ENCODE measurements around the gene IWS1.

IWS1 gene

GRCh38 chr2:127498386-127498785 is 27.9 kb downstream of the IWS1 start:
- DNase-seq (ENCODE audit: low read depth in 3 of 3) = no peak

DNA sequence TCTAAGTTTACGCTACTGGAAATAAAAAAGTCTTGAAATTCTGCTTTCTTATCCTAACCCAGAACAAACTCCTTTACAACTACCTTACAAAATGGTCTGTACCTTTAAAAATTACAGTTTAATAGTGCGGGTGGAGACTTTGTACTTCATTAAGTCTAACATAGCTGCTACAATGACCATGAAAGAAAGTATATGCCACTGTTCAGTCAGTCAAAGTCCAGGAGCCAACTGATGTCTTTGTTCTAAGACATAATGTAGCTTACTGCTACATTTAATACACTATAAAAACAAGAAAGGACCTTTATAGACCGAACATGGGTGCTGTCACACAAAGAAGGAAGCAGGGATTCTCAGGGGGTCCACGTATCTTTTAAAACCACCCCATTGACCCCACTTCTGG is 36.0 kb downstream of the IWS1 start:
- DNase-seq (ENCODE audit: low read depth in 3 of 3) = no peak

GRCh38 chr2:127486247-127487058 is 39.8 kb downstream of the IWS1 start:
- DNase-seq (ENCODE audit: low read depth in 3 of 3) = no peak

DNA sequence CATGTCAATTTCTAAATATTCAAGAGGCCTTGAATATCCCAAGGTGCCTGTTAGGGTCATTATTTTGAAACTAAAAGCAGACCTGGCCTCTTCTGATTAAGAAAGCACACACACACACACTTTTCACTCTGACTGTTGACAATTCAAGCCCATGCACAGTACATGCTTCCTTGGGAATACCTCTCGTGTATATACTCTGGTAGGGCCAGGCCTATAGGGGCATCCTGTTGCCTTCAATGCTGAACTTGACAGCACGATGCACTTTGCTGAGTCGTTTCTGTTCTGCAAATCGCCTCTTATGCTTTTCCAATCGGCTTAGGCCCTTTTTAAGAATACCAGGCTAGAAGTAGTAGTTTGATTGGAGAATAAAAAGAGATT is 40.6 kb downstream of the IWS1 start:
- no peak for DNase-seq (ENCODE audit: low read depth in 3 of 3)

DNA sequence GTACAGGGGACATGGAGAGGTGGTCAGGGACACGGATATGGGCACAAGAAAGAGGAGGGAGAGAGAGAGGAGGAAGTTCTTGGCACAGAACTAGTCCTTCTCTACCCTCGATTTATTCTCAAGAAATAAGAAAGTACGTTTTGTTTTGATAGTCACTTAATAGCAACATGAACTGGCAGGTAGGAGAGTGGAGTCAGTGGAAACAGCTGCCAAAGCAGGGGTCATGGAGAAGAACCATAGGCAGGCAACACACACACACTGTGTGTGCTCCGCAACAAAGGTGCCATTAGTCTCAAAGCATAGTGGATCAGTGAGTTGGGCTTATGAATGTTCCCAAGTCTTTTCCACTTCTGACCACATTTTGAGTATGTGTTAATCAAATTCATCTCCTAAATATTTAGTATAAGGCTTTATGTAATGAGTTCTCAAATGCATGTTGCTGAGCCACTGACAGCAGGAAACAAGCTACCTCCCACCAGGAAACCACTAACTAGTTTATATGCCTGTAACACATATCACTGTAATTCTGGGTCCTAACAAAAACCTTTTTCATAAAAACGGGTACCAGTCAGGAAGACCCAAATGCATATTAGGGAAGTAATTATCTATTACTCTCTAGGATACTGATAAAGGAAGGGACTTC is 41.1 kb downstream of the IWS1 start:
- DNase-seq (ENCODE audit: low read depth in 3 of 3) = no peak

DNA sequence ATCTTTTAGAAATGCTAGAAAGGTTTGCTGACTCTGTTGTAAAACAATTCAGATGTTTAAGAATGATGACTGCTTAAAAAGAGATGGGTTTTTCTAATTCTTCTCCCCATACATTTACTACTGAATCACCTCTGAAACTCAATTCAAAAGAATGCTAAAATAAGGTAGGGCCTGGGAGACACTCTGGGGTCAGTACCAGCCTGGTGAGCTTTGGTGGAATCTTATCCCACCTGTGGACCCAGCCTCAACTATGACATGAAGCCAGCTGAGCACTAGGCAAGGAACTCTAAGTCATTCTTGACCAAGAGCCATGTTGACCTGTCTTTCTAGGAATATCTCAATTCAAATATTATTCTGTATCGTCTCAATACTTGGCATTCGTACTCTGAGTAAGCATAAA is 44.3 kb downstream of the IWS1 start:
- DNase-seq (ENCODE audit: low read depth in 3 of 3) = no peak

- no peak for DNase-seq (ENCODE audit: low read depth in 3 of 3)
Observed at GRCh38 chr2:127479866-127480743, 46.2 kb downstream of the IWS1 start.

DNA sequence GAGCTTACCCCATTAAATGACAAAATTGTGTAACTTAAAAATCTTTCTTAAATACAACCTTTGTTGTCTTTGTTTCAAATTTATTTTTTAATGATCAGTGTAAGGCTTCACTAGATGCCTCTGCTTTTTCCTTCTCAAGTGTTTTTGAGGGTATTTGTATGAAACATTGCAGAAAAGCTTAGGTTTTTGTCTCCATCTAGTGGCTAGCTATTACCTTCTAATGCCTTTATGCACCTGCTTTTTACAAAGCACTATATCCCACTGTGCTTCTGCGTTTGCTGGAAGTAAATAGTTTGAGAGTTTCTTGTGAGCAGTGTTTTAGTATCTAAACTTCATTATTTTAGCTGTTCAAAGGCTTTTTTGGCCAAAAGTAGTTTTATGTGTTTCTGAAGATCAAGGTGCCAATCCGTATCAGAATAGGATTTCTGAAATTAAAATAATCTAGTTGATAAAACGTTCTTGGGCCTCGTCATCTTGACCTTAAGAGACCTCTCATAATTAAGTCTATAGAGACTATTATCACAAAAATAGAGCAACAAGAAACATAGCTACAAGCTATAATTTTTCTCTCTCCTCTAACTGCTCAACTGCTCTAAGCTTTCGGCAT is 47.0 kb downstream of the IWS1 start:
- no peak for DNase-seq (ENCODE audit: low read depth in 3 of 3)

- no peak for DNase-seq (ENCODE audit: low read depth in 3 of 3)
Observed at GRCh38 chr2:127475788-127476187, 50.5 kb downstream of the IWS1 start.

- DNase-seq (ENCODE audit: low read depth in 3 of 3) = no peak
Observed at GRCh38 chr2:127472268-127472667, 54.0 kb downstream of the IWS1 start.

GRCh38 chr2:127471286-127471988 is 54.9 kb downstream of the IWS1 start:
- no peak for DNase-seq (ENCODE audit: low read depth in 3 of 3)

DNA sequence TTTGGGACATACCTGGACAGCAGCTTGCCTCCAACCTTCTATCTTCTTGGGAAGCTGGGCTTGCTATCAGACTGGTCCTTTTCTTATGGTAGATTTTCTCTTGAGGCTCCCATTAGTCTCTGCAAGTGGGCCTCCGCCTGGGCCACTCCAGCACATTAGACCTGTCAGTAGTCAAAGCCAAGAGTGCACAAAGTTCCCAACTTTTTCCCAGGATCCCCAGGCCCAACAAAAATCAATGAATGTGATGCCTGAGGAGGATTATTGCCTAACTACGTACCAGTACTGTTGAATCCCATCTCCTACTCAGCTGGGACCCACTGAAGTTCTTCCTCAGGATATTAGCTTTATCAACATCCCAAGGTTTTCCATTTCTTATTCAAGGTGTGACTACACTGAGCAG is 56.3 kb downstream of the IWS1 start:
- DNase-seq (ENCODE audit: low read depth in 3 of 3) = no peak

- no peak for DNase-seq (ENCODE audit: low read depth in 3 of 3)
Observed at GRCh38 chr2:127469051-127469450, 57.2 kb downstream of the IWS1 start.

GRCh38 chr2:127465258-127465657 is 61.0 kb downstream of the IWS1 start:
- DNase-seq (ENCODE audit: low read depth in 3 of 3) = peak in 1 of 3 experiments; percentile 3

GRCh38 chr2:127464470-127465257 is 61.6 kb downstream of the IWS1 start:
- DNase-seq (ENCODE audit: low read depth in 3 of 3) = no peak

DNA sequence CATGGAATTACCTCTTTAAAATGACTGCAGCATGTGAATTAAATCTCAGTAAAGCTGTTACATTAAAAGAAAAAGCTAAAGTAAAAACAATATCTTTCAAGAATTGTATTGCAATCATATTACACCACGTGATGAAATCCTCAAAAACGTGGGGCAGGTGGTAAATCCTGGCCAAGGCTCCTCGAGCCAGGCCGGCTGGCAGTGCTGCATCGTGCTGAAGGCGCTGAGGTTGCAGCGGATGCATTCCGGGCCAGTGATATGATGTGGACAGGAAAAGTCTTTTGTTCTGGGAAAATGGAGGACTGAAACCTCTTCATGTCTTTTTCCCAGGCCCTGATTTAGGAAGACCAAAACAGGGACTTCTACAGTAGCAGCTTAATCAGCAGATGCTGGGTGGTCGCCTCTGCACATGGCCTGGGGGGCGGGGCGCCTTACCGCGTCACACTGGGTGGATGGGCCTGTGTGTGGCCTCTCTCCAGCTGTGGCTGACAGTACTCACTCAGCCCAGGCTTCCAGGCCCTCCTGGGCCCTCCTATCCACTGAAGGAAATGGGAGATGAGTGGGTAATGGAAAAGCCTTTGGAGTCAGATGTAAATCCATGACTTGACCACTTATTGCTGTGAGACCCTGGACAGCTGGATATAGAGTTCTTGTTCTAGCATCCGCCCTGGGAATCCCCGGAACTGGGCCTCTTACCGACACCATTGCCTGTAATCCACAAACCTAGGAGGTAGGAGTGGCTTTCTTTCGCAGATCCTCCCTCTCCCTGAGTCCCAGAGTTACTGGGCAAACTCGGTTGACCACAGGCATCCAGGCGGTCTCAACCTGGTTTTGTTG is 62.9 kb downstream of the IWS1 start:
- no peak for DNase-seq (ENCODE audit: low read depth in 3 of 3)

- no peak for DNase-seq (ENCODE audit: low read depth in 3 of 3)
Observed at GRCh38 chr2:127462461-127462860, 63.8 kb downstream of the IWS1 start.

- DNase-seq (ENCODE audit: low read depth in 3 of 3) = no peak
Observed at GRCh38 chr2:127456960-127457359, 69.3 kb downstream of the IWS1 start.

DNA sequence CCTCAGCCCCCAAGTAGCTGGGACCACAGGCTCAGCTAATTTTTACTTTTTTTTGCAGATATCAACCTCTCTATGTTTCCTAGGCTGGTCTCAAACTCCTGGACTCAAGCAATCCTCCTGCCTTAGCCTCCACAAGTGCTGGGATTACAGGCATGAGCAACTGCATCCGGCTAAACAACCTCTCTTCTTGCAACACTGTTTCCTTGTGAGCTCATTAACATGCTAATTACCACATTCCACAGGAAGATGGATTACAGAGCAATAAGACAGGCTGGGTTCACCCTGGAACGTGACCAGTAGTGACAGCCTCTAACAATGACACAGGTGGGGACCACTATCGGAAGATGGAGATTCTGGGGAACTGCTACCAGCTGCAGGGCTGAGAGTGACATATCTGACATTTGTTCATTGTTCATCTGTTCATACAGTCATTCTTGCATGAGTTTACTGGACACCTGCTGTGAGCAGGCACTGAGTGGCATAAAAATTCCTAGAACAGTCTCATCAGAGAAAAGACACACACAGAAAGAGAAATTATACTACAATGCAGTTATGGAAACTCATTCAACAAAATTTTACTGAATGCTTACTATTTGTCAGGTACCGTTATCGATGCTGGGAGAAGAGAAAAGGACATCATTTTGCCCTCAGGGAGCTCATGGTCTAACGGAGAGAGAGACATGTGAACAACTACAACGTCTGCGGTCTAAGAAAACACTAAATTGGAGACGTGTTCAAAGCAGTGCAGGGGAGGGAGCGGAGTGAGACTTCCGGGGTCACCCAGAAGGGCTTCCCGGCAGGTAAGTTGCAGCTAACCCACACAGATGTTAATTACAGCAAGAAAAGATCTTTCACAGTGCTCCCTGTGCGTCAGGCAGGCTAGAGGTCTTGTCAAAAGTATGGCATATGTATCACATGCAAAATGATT is 70.5 kb downstream of the IWS1 start:
- no peak for DNase-seq (ENCODE audit: low read depth in 3 of 3)
